K562 (cell line): ENCODE measurements around the gene ZNF581. TPM values are rescaled to one million over a fixed set of nuclear protein-coding genes. Genes with fewer than 3 reads are reported as not detected.

Experiments
- CBFA2T2 ChIP-seq: fragments of 450-650 bp; conservative IDR thresholded peaks from 2 replicates; pipeline ENCODE4 v1.6.1; 2017; ENCODE audit warnings: mild to moderate bottlenecking
- CHCHD3 ChIP-seq: fragments of 250-450 bp; sonication (Bioruptor Pico); IDR thresholded peaks from 2 replicates; pipeline ENCODE4 v2.1.2; 2022; ENCODE audit warnings: mild to moderate bottlenecking
- CREBBP ChIP-seq: IDR thresholded peaks from one replicate; pipeline ENCODE4 v1.6.1; 2012; ENCODE audit warnings: low read depth, mild to moderate bottlenecking, control low read depth, inconsistent platforms, low read length
- ELK1 ChIP-seq: sonication (generic); formaldehyde crosslinking; IDR thresholded peaks from 2 replicates; pipeline ENCODE4 v1.8.1; 2022; ENCODE audit warnings: missing genetic modification reagents
- FOXA3 ChIP-seq, 2 experiments: fragments of 450-650 bp in 1 of 2; sonication (generic) in 1 of 2; formaldehyde crosslinking; IDR thresholded peaks in 1 of 2; conservative IDR thresholded peaks in 1 of 2; 2 replicates each; pipeline versions ENCODE4 v1.4.0 to v1.8.0; 2020 to 2022; ENCODE audit warnings: mild to moderate bottlenecking in 2 of 2, missing genetic modification reagents in 1 of 2
- HMGN3 ChIP-seq: IDR thresholded peaks from 2 replicates; pipeline ENCODE4 v1.6.1; 2011; ENCODE audit warnings: borderline replicate concordance, low read depth, mild to moderate bottlenecking, mixed read lengths, low read length; ENCODE audit not compliant: insufficient read length; ENCODE audit errors: extremely low read depth
- KAT7 ChIP-seq: sonication (generic); formaldehyde crosslinking; IDR thresholded peaks from 2 replicates; pipeline ENCODE4 v1.8.0; 2022; ENCODE audit warnings: missing genetic modification reagents, mild to moderate bottlenecking, borderline replicate concordance
- MAZ ChIP-seq, 2 experiments: fragments of 450-650 bp in 1 of 2; sonication (generic) in 1 of 2; formaldehyde crosslinking; IDR thresholded peaks in 1 of 2; conservative IDR thresholded peaks in 1 of 2; 2 replicates each; pipeline versions ENCODE4 v1.4.0 to v1.5.0; 2020; ENCODE audit warnings: mild to moderate bottlenecking in 1 of 2, missing genetic modification reagents in 1 of 2
- NFYB ChIP-seq: IDR thresholded peaks from 2 replicates; pipeline ENCODE4 v1.6.1; 2011; ENCODE audit warnings: mild to moderate bottlenecking, moderate library complexity; ENCODE audit not compliant: insufficient read length; ENCODE audit errors: extremely low read depth
- PTBP1 ChIP-seq: fragments of 200-400 bp; formaldehyde crosslinking; IDR thresholded peaks from 2 replicates; pipeline ENCODE4 v1.6.1; 2017; ENCODE audit warnings: low read depth, low read length
- TCF7L2 ChIP-seq: fragments of 150-350 bp; IDR thresholded peaks from 2 replicates; pipeline ENCODE4 v1.6.1; 2016; ENCODE audit warnings: low read depth, mild to moderate bottlenecking, low read length, moderate library complexity
- ZBTB33 ChIP-seq: sonication (generic); formaldehyde crosslinking; IDR thresholded peaks from 2 replicates; pipeline ENCODE4 v1.8.1; 2023; ENCODE audit warnings: mild to moderate bottlenecking, missing genetic modification reagents
- ZFP30 ChIP-seq: fragments of 250-450 bp; sonication (Bioruptor Pico); IDR thresholded peaks from 2 replicates; pipeline ENCODE4 v1.8.0; 2022; ENCODE audit warnings: moderate library complexity, mild to moderate bottlenecking, inconsistent platforms, borderline replicate concordance
- ZNF140 ChIP-seq: fragments of 250-450 bp; sonication (Bioruptor Pico); IDR thresholded peaks from 2 replicates; pipeline ENCODE4 v1.8.0; 2021; ENCODE audit warnings: moderate library complexity, mild to moderate bottlenecking, inconsistent platforms
- ZNF165 ChIP-seq: fragments of 250-450 bp; sonication (Bioruptor Pico); IDR thresholded peaks from 2 replicates; pipeline ENCODE4 v1.4.0; 2020; ENCODE audit warnings: borderline replicate concordance
- ZNF174 ChIP-seq: fragments of 250-450 bp; sonication (Bioruptor Pico); IDR thresholded peaks from 2 replicates; pipeline ENCODE4 v1.4.0; 2020; ENCODE audit warnings: mild to moderate bottlenecking
- ZSCAN29 ChIP-seq: fragments of 450-650 bp; IDR thresholded peaks from 2 replicates; pipeline ENCODE4 v1.6.1; 2017
- polyA plus RNA-seq, 8 experiments: library from polyadenylated mRNA; depleted of rRNA in 4 of 8; stranded (reverse) in 5 of 8; unstranded in 3 of 8; fragments of >200 nt; fragmentation: Nextera tagmentation in 2 of 8; fragmentation: Illumina TruSeq in 1 of 8; extraction: Ambion mirVana in 2 of 8; extraction: Trizol in 1 of 8; gene quantifications; 2 replicates each; pipeline versions ENCODE4 v1.2.1 to v1.2.3, GENCODE V29; 2011 to 2014; ENCODE audit warnings: inconsistent platforms in 1 of 8, missing spikeins in 1 of 8
- total RNA-seq, 7 experiments: library from RNA; depleted of rRNA in 6 of 7; stranded (reverse); fragments of >200 nt in 6 of 7; fragmentation: Illumina TruSeq in 2 of 7; extraction: Trizol in 2 of 7; gene quantifications; 2 replicates each; pipeline versions ENCODE4 v1.2.1 to v1.2.3, GENCODE V29; 2011 to 2021; ENCODE audit warnings: low replicate concordance in 1 of 7
- TF ChIP-seq, protein P1 (sequence below), 3 experiments: fragments of 200-800 bp in 1 of 3; sonication (Bioruptor generic) in 1 of 3; sonication (generic) in 1 of 3; formaldehyde crosslinking in 1 of 3; IDR thresholded peaks; 2 replicates each; pipeline versions ENCODE4 v1.6.1 to v1.8.0; 2016 to 2022; ENCODE audit warnings: mild to moderate bottlenecking in 2 of 3, missing compliant biosample characterization in 2 of 3, missing genetic modification characterization in 2 of 3, missing genetic modification reagents in 1 of 3
- TF ChIP-seq, protein P2 (sequence below): fragments of 200-800 bp; sonication (Bioruptor generic); IDR thresholded peaks from 2 replicates; pipeline ENCODE4 v1.6.1; 2017; ENCODE audit warnings: missing genetic modification characterization, missing compliant biosample characterization
- TF ChIP-seq, protein P3 (sequence below): fragments of 250-450 bp; sonication (Bioruptor Pico); IDR thresholded peaks from 2 replicates; pipeline ENCODE4 v1.8.0; 2022; ENCODE audit warnings: moderate library complexity, mild to moderate bottlenecking, inconsistent platforms

ZNF581 gene
- total and polyA plus RNA-seq, 9 of the 15 experiments (the other 6 are each of a cell fraction or from before 2014, with no cell fraction given): 2.4 to 39.4 (median 15.4) TPM

- TF ChIP-seq ZBTB33 (CRISPR knock-in tag) (no peak), ELK1 (no peak), CREBBP (no peak), FOXA3 (CRISPR knock-in tag; conservative IDR thresholded peaks at IDR 0.05 in 1 of 2, IDR thresholded peaks at IDR 0.05 in 1 of 2) (no peak), HMGN3 (peak; percentile 6), MAZ (CRISPR knock-in tag; conservative IDR thresholded peaks at IDR 0.05 in 1 of 2, IDR thresholded peaks at IDR 0.05 in 1 of 2) (no peak), TCF7L2 (no peak), ZNF140 (CRISPR knock-in tag) (no peak), CHCHD3 (CRISPR knock-in tag) (no peak), CBFA2T2 (no peak), ZFP30 (no peak), PTBP1 (no peak), ZSCAN29 (no peak), KAT7 (CRISPR knock-in tag) (no peak), NFYB (no peak), ZNF165 (CRISPR knock-in tag) (0 out of 2 replicates have a peak, but pooled peaks have one; percentile 4), ZNF174 (CRISPR knock-in tag) (no peak)
- TF ChIP-seq, protein P1, sequence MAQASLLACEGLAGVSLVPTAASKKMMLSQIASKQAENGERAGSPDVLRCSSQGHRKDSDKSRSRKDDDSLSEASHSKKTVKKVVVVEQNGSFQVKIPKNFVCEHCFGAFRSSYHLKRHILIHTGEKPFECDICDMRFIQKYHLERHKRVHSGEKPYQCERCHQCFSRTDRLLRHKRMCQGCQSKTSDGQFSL (CRISPR knock-in tag; IDR thresholded peaks at IDR 0.05): no peak
- TF ChIP-seq, protein P1 (tag; IDR thresholded peaks at IDR 0.05): 0 out of 4 replicates have a peak, but pooled peaks of 1 of the 2 experiments have one; percentile 2
- TF ChIP-seq, protein P2, sequence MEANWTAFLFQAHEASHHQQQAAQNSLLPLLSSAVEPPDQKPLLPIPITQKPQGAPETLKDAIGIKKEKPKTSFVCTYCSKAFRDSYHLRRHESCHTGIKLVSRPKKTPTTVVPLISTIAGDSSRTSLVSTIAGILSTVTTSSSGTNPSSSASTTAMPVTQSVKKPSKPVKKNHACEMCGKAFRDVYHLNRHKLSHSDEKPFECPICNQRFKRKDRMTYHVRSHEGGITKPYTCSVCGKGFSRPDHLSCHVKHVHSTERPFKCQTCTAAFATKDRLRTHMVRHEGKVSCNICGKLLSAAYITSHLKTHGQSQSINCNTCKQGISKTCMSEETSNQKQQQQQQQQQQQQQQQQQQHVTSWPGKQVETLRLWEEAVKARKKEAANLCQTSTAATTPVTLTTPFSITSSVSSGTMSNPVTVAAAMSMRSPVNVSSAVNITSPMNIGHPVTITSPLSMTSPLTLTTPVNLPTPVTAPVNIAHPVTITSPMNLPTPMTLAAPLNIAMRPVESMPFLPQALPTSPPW: peak; percentile 1
- TF ChIP-seq, protein P3, sequence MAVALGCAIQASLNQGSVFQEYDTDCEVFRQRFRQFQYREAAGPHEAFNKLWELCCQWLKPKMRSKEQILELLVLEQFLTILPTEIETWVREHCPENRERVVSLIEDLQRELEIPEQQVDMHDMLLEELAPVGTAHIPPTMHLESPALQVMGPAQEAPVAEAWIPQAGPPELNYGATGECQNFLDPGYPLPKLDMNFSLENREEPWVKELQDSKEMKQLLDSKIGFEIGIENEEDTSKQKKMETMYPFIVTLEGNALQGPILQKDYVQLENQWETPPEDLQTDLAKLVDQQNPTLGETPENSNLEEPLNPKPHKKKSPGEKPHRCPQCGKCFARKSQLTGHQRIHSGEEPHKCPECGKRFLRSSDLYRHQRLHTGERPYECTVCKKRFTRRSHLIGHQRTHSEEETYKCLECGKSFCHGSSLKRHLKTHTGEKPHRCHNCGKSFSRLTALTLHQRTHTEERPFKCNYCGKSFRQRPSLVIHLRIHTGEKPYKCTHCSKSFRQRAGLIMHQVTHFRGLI (CRISPR knock-in tag): no peak
Observed at GRCh38 chr19:55648585-55649267, 5.3 kb downstream of the ZNF581 start (continued).
